DMS153 (cell line): ENCODE data around the gene ROBO1.

ENCODE experiments used
- DNase-seq: peaks from one replicate; lab custom pipeline; 2025; lab: John Stamatoyannopoulos, UW

ROBO1 gene

GRCh38 chr3:79066481-79066880 is 701.3 kb downstream of the ROBO1 start:
- no peak for DNase-seq

GRCh38 chr3:79063624-79064023 is 704.2 kb downstream of the ROBO1 start:
- no peak for DNase-seq

GRCh38 chr3:79057756-79058155 is 710.0 kb downstream of the ROBO1 start:
- no peak for DNase-seq

- DNase-seq: no peak
Observed at GRCh38 chr3:79056498-79056897, 711.3 kb downstream of the ROBO1 start.

GRCh38 chr3:79052054-79052681 is 715.6 kb downstream of the ROBO1 start:
- DNase-seq: no peak

GRCh38 chr3:79047581-79047980 is 720.2 kb downstream of the ROBO1 start:
- no peak for DNase-seq

- DNase-seq: no peak
Observed at GRCh38 chr3:79041621-79042020, 726.2 kb downstream of the ROBO1 start.

- DNase-seq: no peak
Observed at GRCh38 chr3:79040701-79041100, 727.1 kb downstream of the ROBO1 start.

GRCh38 chr3:79040091-79040490 is 727.7 kb downstream of the ROBO1 start:
- DNase-seq: no peak

- no peak for DNase-seq
Observed at GRCh38 chr3:79039192-79039591, 728.6 kb downstream of the ROBO1 start.

GRCh38 chr3:79038636-79039035 is 729.2 kb downstream of the ROBO1 start:
- no peak for DNase-seq

- no peak for DNase-seq
Observed at GRCh38 chr3:79038057-79038456, 729.7 kb downstream of the ROBO1 start.

GRCh38 chr3:79032686-79033318 is 735.0 kb downstream of the ROBO1 start:
- peak; percentile 7 for DNase-seq

GRCh38 chr3:79030157-79030556 is 737.6 kb downstream of the ROBO1 start:
- DNase-seq: no peak

- no peak for DNase-seq
Observed at GRCh38 chr3:79028916-79029315, 738.9 kb downstream of the ROBO1 start.

- no peak for DNase-seq
Observed at GRCh38 chr3:79027593-79027992, 740.2 kb downstream of the ROBO1 start.

GRCh38 chr3:79019924-79020173 is 747.9 kb downstream of the ROBO1 start:
- no peak for DNase-seq

GRCh38 chr3:79019137-79019923 is 748.5 kb downstream of the ROBO1 start:
- DNase-seq: peak; percentile 77

GRCh38 chr3:79018671-79019136 is 749.1 kb downstream of the ROBO1 start:
- DNase-seq: no peak

- no peak for DNase-seq
Observed at GRCh38 chr3:79018265-79018664, 749.5 kb downstream of the ROBO1 start.

- DNase-seq: no peak
Observed at GRCh38 chr3:79016587-79017376, 751.0 kb downstream of the ROBO1 start.

GRCh38 chr3:79015854-79016253 is 751.9 kb downstream of the ROBO1 start:
- no peak for DNase-seq

GRCh38 chr3:79012946-79013362 is 754.8 kb downstream of the ROBO1 start:
- DNase-seq: no peak
